HG02852 (cell line): ENCODE data around the gene CD82.
"Not testable (repeated sequence)": the region's sequence is repeated elsewhere in the genome, so short reads cannot be mapped to it uniquely, and the experiment has no call there.

Source experiments
- ATAC-seq: cut with Tn5 transposase; IDR thresholded peaks from one replicate; pipeline ENCODE4 v1.9.1; 2021; ENCODE audit warnings: mild to moderate bottlenecking, moderate library complexity; ENCODE audit not compliant: unreplicated experiment

Gene CD82

DNA sequence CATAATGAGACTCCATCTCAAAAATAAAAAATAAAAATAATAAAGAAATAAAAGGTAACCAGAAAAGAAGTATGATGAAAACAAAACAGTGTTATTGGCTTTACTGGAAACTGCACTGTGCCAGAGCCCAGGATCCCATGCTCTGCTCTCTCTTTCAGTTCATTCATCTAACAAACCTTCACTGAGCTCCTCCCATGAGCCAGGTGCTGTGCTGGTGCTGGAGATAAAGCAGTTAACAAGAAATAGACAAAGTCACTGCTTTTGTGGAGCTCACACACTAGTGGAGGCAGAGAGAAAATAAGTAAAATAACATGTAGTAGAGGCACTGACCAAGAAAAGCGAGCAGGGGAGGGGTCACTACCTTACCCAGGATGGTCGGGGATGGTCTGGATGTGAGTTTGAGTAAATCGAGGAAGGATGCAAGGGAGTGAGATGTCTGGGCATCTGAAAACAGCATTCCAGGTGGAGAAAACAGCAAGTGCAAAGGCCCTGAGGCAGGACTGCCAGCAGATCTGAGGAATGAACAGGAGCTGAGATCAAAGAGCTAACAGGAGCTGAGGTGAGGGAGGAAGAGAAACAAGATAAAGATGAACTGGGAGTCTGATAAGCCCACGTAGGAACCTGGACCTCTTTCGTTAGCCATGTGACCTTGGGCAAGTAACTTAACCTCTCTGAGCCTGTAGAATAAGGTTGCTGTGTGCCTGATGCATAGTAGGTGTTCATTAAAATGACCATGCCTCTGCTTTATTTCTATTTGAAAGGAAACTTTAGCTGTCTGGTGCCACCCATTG is 31.3 kb upstream of the CD82 start:
- ATAC-seq = no peak

DNA sequence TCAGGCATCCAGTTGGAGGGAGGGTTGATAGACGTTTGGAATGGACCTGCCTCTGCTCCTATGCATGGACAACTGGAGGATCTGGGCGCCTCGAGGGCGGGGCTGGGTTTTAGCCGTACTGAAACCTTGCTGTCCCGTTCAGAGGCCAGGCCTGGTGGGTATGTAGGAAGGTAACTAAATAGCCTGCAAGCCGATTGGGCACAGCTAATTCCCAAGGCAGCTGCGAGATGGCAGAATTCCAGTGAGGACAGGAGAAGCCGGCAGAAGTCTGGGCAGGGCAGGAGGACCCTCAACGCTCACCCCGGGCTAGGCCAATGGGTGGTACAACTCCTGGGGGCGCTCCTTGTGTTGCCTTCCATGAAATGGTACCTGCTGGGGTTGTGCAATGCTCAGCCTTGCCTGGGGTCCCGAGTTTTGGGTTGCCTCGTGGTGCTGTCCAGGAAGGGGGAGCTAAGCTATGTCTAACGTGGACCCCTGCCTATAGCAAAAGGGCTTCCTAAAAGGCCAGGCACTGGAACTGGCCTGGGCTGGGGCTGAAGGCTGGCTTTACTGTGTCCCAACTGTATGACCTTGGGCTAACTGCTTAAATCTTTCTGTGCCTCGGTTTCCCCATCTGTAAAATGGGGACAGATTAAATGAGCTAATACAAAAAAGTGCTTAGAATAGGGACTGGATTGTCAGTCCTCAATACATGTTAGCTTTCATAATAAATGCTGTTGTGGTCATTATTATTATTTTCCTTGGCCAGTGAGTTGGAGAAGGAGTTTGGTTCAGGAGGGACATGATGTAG is 30.1 kb upstream of the CD82 start:
- no peak for ATAC-seq

DNA sequence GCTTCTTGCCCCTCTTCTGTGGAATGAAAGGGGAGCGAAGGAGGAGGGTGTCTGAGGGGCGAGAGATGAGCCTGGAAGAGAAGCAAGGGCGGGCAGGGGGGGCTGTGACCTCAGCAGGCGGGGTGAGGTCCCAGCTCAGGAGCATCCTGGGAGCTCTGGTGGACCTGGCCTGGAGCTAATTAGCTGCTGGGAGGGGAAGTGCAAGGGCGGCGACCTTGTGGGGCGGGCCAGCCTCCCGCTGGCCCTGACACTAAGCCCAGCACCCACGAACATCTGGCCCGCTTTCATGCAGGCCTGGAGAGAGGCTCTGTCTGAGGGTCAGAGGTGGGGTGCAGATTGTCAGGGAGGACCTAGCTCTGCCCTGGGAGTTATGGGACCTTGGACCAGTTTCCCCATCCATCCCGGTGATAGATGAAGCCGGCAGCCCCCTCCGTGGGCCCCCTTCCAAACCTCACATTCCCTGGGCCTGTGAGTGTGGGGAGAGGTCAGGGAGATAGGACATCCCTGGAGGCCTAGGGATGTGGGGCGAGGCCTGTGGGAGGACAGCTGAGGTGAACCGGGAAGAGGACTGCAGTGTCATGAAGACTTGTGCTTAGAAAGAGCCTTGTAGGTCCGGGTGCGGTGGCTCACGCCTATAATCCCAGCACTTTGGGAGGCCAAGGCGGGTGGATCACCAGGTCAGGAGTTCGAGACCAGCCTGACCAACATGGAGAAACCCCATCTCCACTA is 28.5 kb upstream of the CD82 start:
- ATAC-seq = no peak

DNA sequence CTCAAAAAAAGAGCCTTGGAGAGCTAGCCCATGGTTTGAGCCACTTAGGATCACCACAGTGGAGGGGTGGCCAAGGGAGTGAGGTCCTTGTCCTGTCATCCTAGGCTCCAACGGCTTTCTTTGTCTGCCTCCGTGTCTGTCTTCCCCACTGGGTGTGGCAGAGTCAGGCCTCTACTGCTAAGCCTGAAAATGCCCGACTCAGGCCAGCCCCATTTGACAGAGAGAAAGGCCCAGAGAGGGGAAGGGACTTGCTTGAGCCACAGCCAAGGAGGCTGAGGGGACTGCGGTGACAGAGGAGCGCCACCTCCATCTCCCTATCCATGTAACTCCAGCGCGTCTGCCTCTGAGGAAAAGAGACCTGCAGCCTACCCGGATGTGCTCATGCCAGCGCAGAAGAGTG is 27.8 kb upstream of the CD82 start:
- ATAC-seq = no peak

DNA sequence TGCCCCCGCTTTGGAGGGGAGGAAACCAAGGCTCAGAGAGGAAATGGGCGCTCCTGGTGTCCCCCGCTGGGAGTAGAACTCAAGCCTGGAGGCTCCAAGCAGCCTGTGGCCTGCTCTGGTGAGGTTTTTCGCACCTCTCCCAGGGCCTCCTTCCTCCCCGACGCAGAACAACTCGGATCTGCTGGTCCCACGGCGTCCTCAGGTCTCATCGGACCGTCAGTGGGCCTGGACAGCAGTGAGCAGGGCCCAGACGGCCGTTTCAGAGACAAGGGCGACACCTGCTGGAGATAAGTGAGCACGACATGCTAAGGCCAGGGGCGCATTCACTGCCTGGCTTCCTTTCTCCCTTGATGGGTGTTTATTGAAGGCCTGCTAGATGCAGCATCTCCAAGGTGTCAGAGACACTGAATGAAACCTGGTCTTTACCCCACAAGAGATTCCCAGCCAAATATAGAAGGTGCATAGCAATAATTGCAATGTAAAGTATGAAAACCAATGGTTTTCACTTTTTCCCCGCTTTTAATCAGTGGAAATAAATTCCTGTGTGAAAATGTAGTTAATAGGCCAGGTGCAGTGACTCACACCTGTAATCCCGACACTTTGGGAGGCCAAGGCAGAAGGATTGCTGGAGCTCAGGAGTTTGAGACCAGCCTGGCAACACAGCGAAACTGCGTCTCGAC is 26.9 kb upstream of the CD82 start:
- ATAC-seq = peak; percentile 85

DNA sequence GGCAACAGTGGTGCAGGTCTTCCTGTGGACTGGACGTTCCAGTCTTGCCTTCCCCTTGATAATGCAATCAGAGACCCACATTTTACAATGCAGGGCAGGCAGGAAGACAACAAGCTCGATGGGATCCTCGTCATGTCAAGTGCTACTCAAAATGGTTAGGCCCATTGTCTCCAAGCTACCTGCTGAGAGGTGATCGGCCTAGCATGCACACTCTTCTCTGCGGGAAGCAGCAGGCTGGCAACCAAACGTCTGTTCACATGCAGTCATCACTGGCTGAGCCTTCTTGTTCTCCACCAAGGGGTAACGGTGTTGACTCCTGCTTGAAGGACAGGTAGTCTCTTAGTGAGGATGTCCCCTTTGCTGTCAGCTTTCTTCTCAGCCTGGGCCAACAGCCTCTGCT is 25.5 kb upstream of the CD82 start:
- no peak for ATAC-seq

DNA sequence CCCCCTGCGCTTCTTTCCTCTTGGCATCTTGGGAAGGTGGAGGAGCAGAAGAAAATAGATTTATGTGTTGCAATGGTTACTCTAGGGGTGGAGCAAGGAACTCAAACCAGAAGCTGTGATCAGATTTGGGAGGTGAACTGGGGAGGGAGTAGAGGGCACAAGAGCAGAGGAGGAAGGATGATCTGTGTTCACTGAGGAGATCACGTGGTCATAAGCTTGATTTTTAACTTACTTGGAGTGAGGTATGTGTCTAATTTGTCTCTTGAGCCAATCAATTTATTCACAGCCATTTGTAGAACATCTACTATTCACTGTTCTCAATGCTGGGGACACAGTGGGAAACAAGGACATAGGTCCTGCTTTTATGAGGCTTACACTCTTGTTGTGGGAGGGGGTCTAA is 24.8 kb upstream of the CD82 start:
- no peak for ATAC-seq

DNA sequence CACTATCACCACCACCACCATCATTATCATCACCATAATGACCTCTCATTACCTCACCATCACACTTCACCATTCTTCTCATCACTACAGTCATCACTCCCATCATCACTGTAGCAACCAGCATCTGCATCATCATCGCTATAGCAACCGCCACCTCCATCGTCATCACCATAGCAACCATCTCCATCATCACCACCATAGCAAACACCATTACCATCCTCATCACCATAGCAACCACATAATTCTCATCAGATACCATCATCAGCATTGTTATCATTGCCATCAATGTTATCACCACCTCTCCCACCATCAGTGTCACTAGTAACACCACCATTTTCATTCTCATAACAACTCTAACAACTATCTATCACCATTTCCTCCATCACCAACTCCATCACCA is 23.1 kb upstream of the CD82 start:
- ATAC-seq = no peak

DNA sequence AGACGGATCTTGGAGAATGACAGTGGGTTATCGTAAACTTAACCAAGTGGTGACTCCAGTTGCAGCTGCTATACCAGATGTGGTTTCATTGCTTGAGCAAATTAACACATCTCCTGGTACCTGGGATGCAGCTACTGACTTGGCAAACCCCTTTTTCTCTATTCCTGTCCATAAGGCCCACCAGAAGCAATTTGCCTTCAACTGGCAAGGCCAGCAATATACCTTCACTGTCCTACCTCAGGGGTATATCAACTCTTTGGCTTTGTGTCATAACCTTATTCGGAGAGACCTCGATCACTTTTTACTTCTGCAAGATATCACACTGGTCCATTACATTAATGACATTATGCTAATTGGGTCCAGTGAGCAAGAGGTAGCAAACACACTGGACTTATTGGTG is 18.5 kb upstream of the CD82 start:
- ATAC-seq = not testable (repeated sequence)

DNA sequence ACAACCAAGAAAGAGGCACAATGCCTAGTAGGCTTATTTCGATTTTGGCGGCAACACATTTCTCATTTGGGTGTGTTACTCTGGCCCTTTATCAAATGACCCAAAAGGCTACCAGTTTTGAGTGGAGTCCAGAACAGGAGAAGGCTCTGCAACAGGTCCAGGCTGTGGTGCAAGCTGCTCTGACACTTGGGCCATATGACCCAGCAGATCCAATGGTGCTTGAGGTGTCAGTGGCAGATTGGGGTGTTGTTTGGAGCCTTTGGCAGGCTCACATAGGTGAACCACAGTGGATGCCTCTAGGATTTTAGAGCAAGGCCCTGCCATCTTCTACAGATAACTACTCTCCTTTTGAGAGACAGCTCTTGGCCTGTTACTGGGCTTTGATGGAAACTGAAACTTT is 17.9 kb upstream of the CD82 start:
- not testable (repeated sequence) for ATAC-seq

DNA sequence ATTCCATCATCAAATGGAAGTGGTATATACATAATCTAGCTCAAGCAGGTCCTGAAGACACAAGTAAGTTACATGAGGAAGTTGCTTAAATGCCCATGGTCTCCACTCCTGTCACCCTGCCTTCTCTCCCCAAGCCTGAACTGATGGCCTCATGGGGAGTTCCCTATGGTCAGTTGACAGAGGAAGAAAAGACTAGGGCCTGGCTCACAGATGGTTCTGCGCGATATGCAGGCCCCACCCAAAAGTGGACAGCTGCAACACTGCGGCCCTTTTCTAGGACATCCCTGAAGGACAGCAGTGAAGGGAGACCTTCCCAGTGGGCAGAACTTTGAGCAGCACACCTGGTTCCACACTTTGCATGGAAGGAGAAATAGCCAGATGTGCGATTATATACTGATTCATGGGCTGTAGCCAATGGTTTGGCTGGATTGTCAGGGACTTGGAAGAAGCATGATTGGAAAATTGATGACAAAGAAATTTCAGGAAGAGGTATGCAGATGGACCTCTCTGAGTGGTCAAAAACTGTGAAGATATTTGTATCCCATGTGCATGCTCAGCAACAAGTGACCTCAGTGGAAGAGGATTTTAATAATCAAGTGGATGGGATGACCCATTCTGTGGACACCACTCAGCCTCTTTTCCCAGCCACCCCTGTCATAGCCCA is 17.3 kb upstream of the CD82 start:
- ATAC-seq = no peak

DNA sequence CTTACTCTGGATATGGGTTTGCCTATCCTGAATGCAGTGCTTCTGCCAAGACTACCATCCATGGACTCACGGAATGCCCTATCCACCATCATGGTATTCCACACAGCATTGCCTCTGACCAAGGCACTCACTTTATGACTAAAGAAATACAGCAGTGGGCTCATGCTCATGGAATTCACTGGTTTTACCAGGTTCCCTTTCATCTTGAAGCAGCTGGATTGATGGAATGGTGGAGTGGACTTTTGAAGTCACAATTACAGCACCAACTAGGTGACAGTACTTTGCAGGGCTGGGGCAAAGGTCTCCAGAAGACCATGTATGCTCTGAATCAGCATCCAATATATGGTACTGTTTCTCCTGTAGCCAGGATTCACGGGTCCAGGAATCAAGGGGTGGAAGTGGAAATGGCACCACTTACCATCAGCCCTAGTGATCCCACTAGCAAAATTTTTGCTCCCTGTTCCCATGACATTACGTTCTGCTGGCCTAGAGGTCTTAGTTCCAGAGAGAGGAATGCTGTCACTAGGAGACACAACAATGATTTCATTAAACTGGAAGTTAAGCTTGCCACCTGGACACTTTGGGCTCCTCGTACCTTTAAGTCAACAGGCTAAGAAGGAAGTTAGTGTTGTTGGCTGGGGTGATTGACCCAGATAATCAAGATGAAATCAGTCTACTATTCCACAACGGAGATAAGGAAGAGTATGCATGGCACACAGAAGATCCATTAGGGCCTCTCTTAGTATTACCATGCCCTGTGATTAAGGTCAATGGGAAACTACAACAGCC is 16.3 kb upstream of the CD82 start:
- not testable (repeated sequence) for ATAC-seq

DNA sequence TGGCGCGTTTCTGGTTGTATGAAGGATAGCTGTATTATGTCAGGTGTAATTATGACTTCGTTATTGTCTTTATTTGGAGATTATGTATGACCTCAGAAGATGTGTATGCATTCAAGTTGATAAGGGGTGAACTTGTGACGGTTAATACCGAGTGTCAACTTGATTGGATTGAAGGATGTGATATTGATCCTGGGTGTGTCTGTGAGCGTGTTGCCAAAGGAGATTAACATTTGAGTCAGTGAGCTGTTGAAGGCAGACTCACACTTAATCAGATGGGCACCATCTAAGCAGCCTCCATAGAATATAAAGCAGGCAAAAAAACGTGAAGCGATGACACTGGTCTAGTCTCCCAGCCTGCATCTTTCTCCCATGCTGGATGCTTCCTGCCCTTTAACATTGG is 15.3 kb upstream of the CD82 start:
- ATAC-seq = no peak

DNA sequence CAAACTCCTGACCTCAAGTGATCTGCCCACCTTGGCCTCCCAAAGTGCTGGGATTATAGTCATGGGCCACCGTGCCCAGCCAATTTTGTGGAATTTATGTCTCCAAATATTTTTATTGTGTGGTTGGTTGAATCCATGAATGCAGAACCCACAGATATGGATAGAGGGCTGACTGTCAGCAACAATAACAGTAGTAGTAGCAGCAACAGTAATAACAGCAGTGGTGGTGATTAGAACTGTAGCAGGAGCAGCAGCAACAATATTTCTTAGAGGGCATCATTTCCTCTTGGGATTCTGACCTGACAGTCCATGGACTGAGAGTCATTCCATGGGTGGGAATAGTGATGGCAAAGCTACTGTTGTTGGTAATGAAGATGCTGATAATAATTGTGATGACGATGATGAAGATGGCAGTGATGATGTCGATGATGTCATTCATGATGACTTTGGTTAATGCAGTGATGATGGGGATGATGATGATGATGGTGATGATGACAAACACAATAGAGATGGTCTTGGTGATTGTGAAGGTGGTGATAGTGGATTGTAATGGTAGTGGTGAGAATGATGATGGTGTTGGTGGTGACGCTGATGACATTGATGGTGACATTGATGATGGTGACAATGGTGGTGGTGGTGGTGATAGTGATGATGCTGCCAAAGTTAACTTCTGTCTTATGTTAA is 13.9 kb upstream of the CD82 start:
- ATAC-seq = no peak

DNA sequence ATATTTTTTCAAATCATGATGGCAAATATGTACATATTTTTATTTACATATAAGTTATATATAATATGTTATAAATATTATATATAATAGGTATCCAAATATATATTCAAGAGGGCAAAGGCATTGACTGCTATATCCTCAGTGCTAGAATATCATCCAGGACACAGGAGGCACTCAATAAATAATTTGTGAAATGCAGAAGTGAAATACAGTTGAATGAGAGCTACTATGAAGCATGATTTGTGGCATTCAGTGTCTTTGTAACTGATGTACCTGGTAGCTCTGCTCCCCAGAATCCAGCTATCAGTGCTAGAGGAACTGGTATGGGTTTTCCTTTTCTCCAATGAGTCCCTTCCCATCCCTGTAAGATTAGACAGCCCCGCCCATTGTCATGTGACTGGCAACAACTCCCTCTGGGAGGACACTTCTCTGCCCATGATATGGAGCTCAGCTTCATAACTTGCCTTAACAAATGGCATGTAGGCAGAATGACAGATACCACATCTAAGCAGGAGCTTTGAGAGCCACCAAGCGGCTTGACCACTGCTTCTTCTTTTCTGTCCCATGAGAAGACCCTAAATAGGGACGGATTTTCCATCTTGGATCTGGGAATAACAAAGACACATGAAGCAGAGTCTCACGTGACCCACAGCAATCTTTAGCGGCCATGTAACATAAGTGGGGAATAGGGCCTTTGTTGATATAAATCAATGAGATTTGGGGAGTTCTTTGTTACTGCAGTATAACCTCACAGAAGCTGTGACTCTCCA is 10.2 kb upstream of the CD82 start:
- no peak for ATAC-seq

DNA sequence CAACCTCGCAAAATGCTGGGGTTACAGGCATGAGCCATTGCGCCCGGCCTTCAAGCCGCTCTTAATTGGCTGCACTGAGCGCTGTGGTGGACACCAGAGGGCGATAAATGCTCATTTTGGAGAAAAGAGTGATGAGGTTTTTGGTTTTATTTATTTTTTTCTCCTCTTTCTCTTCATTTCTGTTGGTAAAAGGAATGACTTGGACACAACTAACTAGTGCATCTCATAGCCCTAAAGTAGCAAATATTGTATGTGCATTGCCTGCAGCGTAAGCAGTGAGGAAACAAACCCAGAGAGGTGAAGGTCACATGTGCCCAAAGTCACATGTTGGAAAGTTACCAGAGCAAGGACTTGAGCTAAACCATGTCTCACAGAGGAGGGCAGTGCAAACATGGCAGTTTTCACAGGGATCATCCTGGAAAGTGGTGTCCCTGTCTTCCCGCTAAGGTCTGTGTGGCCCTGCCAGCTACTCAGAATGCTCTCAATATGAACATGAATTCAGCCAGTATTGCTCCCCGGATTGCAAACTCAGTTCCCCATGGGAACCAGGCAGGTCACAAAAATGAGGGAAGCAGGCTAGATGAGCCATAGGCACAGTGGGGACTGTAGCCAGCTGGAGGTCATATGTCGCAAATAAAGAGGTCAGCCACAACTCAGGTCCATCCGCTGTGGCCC is 8.6 kb upstream of the CD82 start:
- no peak for ATAC-seq

DNA sequence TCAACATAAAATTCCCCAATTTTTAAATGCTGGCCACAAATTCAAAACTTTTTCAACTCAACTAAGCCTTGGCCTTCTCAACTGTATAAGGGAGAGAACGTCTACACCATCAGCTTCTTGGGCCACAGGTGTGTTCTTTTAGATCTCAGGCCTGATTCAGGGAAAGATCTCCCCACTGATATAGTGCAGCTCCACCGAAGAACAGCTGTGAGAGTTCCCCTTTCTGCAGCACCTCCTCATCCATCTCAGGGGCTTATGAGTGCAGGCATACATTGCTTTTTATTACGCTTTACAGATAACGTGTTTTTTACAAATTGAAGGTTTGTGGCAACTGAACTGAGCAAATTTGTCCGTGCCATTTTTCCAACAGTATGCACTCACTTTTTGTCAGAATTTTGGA is 8.0 kb upstream of the CD82 start:
- no peak for ATAC-seq
